Neural crest cell (in vitro differentiated cells): ENCODE measurements around the gene NUBPL. TPM values are rescaled to one million over a fixed set of nuclear protein-coding genes. Genes with fewer than 3 reads are reported as not detected.

Experiments
- DNase-seq: peaks from one replicate; pipeline ENCODE4 v3.0.0; 2021; ENCODE audit warnings: low read depth, mixed read lengths, low spot score
- H3K27ac Mint-ChIP-seq: one replicate; pipeline ENCODE4 v1.8.0; 2021; ENCODE audit warnings: mild to moderate bottlenecking, mixed read lengths; ENCODE audit not compliant: unreplicated experiment
- H3K27me3 Mint-ChIP-seq: 2 replicates; pipeline ENCODE4 v1.8.0; 2021; ENCODE audit warnings: low read depth, mild to moderate bottlenecking, mixed read lengths
- H3K36me3 Mint-ChIP-seq: 2 replicates; pipeline ENCODE4 v1.8.0; 2021; ENCODE audit warnings: low read depth, mild to moderate bottlenecking, mixed read lengths
- H3K4me1 Mint-ChIP-seq: 2 replicates; pipeline ENCODE4 v1.8.0; 2021; ENCODE audit warnings: mixed read lengths
- H3K4me3 Mint-ChIP-seq: one replicate; pipeline ENCODE4 v1.8.0; 2021; ENCODE audit warnings: mild to moderate bottlenecking, mixed read lengths
- H3K9me3 Mint-ChIP-seq: 2 replicates; pipeline ENCODE4 v1.8.0; 2021; ENCODE audit warnings: mixed read lengths
- total RNA-seq: library from RNA; stranded (reverse); gene quantifications from 2 replicates; pipeline ENCODE4 v1.2.1, GENCODE V29; 2021
- TF ChIP-seq, protein P1 (sequence below): fragments of 200-600 bp; sonication (generic); conservative IDR thresholded peaks from 2 replicates; pipeline ENCODE4 v1.5.0; 2021; ENCODE audit warnings: antibody characterized with exemption, mild to moderate bottlenecking

The NUBPL gene
- total RNA-seq, 1 donor from 2014 or later, result 13.2 TPM

DNA sequence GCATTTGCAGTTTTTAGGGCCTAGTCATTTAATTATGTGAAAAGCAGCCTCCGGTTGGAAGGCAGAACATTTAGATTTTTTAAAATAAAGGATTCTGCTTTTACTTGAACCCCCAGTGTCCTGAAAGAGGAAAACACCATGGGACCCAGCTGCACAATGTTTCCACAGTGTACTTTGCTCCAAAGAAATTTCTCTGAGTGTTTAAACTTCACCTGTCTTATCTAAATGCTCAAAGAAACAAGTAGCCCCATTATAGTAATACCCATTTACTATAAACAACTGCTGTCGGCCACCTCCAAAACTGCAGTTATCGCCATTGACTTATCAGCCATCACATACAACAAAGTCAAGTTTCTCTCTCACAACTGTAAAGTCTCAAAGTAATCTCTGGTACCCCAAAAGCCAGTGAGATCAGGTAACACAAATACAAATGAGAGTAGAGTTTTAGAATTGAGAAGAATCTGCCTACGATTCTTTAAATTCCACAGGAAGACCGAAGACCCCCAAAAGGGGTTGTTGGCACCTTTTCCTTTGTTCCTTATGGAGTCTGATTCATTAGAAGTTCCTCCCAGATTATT is 205.2 kb downstream of the NUBPL start:
- no peak overlapping the region for H3K4me3 Mint-ChIP-seq
- no peak for DNase-seq
- no peak overlapping the region for H3K27ac Mint-ChIP-seq
- H3K27me3 Mint-ChIP-seq, result no peaks in the 10 kb centered on the region
- peaks cover 5% of the 10 kb centered on the region for H3K4me1 Mint-ChIP-seq
- peaks cover 5% of the 10 kb centered on the region for H3K9me3 Mint-ChIP-seq
- H3K36me3 Mint-ChIP-seq, result peaks cover 4% of the 10 kb centered on the region
- TF ChIP-seq, protein P1, sequence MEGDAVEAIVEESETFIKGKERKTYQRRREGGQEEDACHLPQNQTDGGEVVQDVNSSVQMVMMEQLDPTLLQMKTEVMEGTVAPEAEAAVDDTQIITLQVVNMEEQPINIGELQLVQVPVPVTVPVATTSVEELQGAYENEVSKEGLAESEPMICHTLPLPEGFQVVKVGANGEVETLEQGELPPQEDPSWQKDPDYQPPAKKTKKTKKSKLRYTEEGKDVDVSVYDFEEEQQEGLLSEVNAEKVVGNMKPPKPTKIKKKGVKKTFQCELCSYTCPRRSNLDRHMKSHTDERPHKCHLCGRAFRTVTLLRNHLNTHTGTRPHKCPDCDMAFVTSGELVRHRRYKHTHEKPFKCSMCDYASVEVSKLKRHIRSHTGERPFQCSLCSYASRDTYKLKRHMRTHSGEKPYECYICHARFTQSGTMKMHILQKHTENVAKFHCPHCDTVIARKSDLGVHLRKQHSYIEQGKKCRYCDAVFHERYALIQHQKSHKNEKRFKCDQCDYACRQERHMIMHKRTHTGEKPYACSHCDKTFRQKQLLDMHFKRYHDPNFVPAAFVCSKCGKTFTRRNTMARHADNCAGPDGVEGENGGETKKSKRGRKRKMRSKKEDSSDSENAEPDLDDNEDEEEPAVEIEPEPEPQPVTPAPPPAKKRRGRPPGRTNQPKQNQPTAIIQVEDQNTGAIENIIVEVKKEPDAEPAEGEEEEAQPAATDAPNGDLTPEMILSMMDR, result no peak

DNA sequence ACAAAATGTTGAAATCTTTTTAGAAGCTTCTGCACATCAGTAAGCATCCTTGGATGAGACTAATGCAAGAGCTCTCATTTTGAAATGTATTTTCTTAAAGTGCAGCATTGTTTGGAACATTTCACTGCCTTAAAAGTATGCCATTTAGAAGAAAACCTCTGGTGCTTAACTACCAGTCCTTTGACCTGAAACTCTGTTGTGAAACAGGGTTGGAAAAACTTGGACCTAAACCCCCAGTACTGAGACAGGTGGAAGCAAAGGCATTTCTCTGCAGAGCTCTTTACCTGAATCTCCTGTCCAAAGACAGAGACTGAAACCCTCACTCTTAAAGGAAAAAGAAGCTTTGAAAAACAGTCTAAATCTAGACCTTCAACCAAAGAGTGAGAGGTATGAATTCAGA is 207.2 kb downstream of the NUBPL start:
- Mint-ChIP-seq H3K9me3 (peaks cover 2% of the 10 kb centered on the region), H3K36me3 (peaks cover 4% of the 10 kb centered on the region), H3K4me1 (peaks cover 5% of the 10 kb centered on the region), H3K27me3 (no peaks in the 10 kb centered on the region), H3K27ac (no peak overlapping the region), H3K4me3 (no peak overlapping the region)
- TF ChIP-seq, protein P1, result no peak
- no peak for DNase-seq

DNA sequence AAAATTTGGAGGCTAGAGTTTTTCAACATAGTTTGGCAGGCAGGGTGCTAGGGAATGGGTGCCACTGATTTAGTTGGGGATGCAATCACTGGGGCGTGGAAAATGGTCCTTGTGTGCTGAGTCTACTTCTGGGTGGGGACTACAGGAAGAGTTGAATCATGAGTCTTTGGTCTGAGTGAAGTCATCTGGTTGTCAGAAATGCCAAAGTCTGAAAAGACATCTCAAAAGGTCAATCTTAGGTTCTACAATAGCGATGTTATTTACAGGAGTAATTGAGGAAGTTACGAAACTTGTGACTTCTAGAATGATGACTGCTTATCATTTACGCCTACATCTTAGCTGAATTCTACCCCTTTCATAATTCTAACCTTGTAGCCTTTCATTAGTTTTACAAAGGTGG is 209.1 kb downstream of the NUBPL start:
- Mint-ChIP-seq H3K36me3 (peaks cover 7% of the 10 kb centered on the region), H3K27me3 (no peaks in the 10 kb centered on the region), H3K9me3 (peaks cover 6% of the 10 kb centered on the region), H3K27ac (no peak overlapping the region), H3K4me3 (no peak overlapping the region), H3K4me1 (peaks cover 5% of the 10 kb centered on the region)
- TF ChIP-seq, protein P1, result no peak
- DNase-seq, result no peak

GRCh38 chr14:31774567-31774966 is 213.4 kb downstream of the NUBPL start:
- no peak for DNase-seq
- Mint-ChIP-seq H3K9me3 (peaks cover 20% of the 10 kb centered on the region), H3K27me3 (no peaks in the 10 kb centered on the region), H3K27ac (no peak overlapping the region), H3K36me3 (peaks cover 16% of the 10 kb centered on the region), H3K4me3 (no peak overlapping the region), H3K4me1 (peaks cover 5% of the 10 kb centered on the region)
- TF ChIP-seq, protein P1, result no peak

DNA sequence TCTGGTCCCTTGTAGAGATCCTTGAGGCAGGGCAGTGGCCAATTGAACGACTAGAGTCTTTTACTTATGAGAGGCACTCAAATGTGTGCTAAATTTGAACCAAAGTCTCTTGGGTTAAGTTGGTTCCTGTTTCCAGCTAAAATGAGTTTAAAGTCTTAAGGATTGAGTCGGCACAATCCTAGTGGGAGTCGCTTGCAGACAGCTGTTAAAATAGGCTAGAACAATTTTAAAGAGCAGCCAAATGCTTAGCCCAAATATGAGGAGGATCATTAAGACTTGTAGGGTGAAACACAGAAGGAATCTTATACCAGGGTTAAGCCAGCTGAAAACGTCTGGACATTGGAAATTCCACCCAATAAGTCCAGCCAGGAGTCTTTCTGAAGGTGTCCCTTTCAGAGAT is 216.1 kb downstream of the NUBPL start:
- no peaks in the 10 kb centered on the region for H3K4me1 Mint-ChIP-seq
- TF ChIP-seq, protein P1, result no peak
- no peak overlapping the region for H3K4me3 Mint-ChIP-seq
- no peaks in the 10 kb centered on the region for H3K27me3 Mint-ChIP-seq
- peaks cover 23% of the 10 kb centered on the region for H3K36me3 Mint-ChIP-seq
- DNase-seq, result no peak
- peaks cover 26% of the 10 kb centered on the region for H3K9me3 Mint-ChIP-seq
- H3K27ac Mint-ChIP-seq, result no peak overlapping the region
